Activated naive CD4-positive, alpha-beta T cell treated with anti-CD3 and anti-CD28 coated beads, Interleukin-2, amount 10 ng/mL, durations not matched to agents 7 days and 5 days (primary cell): ENCODE results near the gene BPIFA1.

Source experiments
- CTCF ChIA-PET: fragments of 350-600 bp; sonication (Branson Sonifier 250); formaldehyde crosslinking; loops from one replicate; lab custom pipeline; 2021; ENCODE audit warnings: antibody characterized with exemption; lab: Charles Lee
- DNase-seq: peaks from one replicate; pipeline ENCODE4 v3.0.0-alpha.2; 2020
- H3K27ac Mint-ChIP-seq: one replicate; pipeline ENCODE4 v1.8.0; 2021; ENCODE audit warnings: mild to moderate bottlenecking, moderate library complexity, mixed read lengths
- H3K27me3 Mint-ChIP-seq: one replicate; pipeline ENCODE4 v1.8.0; 2021; ENCODE audit warnings: mild to moderate bottlenecking, mixed read lengths
- H3K36me3 Mint-ChIP-seq: one replicate; pipeline ENCODE4 v1.8.0; 2021; ENCODE audit warnings: mixed read lengths
- H3K4me1 Mint-ChIP-seq: one replicate; pipeline ENCODE4 v1.8.0; 2021; ENCODE audit warnings: mixed read lengths
- H3K4me3 Mint-ChIP-seq: one replicate; pipeline ENCODE4 v1.8.0; 2021; ENCODE audit warnings: mild to moderate bottlenecking, moderate library complexity, mixed read lengths
- H3K9me3 Mint-ChIP-seq: one replicate; pipeline ENCODE4 v1.8.0; 2021; ENCODE audit warnings: mixed read lengths

Gene BPIFA1

GRCh38 chr20:33252460-33252859, 16.7 kb downstream of the BPIFA1 start:
- no peaks in the 10 kb centered on the region for H3K4me1 Mint-ChIP-seq
- no peaks in the 10 kb centered on the region for H3K9me3 Mint-ChIP-seq
- no peak overlapping the region for H3K27ac Mint-ChIP-seq
- no peak overlapping the region for H3K4me3 Mint-ChIP-seq
- CTCF ChIA-PET, result no interaction called here
- H3K36me3 Mint-ChIP-seq, result no peaks in the 10 kb centered on the region
- H3K27me3 Mint-ChIP-seq, result peaks cover 3% of the 10 kb centered on the region
- no peak for DNase-seq

- no peaks in the 10 kb centered on the region for H3K36me3 Mint-ChIP-seq
- H3K27me3 Mint-ChIP-seq, result peaks cover 3% of the 10 kb centered on the region
- no peak overlapping the region for H3K4me3 Mint-ChIP-seq
- CTCF ChIA-PET, result no interaction called here
- no peaks in the 10 kb centered on the region for H3K4me1 Mint-ChIP-seq
- no peak for DNase-seq
- no peak overlapping the region for H3K27ac Mint-ChIP-seq
- no peaks in the 10 kb centered on the region for H3K9me3 Mint-ChIP-seq
Observed at GRCh38 chr20:33255005-33255404, 19.2 kb downstream of the BPIFA1 start.

GRCh38 chr20:33257237-33257636, 21.4 kb downstream of the BPIFA1 start:
- no peak overlapping the region for H3K27ac Mint-ChIP-seq
- DNase-seq, result no peak
- H3K36me3 Mint-ChIP-seq, result no peaks in the 10 kb centered on the region
- H3K4me1 Mint-ChIP-seq, result peaks cover 2% of the 10 kb centered on the region
- CTCF ChIA-PET, result no interaction called here
- no peak overlapping the region for H3K4me3 Mint-ChIP-seq
- H3K27me3 Mint-ChIP-seq, result peaks cover 20% of the 10 kb centered on the region
- no peaks in the 10 kb centered on the region for H3K9me3 Mint-ChIP-seq

- Mint-ChIP-seq H3K36me3 (no peaks in the 10 kb centered on the region), H3K27ac (no peak overlapping the region), H3K4me1 (peaks cover 2% of the 10 kb centered on the region), H3K9me3 (no peaks in the 10 kb centered on the region), H3K27me3 (peaks cover 30% of the 10 kb centered on the region), H3K4me3 (no peak overlapping the region)
- CTCF ChIA-PET, result interaction anchor here (1.2 kb wide), 1 partner anchor 28 kb away, joined by 3 read pairs; no protein-coding TSS in a partner anchor
- no peak for DNase-seq
Observed at GRCh38 chr20:33259371-33259770, 23.6 kb downstream of the BPIFA1 start.

- DNase-seq, result no peak
- Mint-ChIP-seq H3K9me3 (no peaks in the 10 kb centered on the region), H3K27me3 (peaks cover 37% of the 10 kb centered on the region), H3K27ac (no peak overlapping the region), H3K4me1 (peaks cover 2% of the 10 kb centered on the region), H3K4me3 (no peak overlapping the region), H3K36me3 (no peaks in the 10 kb centered on the region)
- CTCF ChIA-PET, result no interaction called here
Observed at GRCh38 chr20:33261465-33261864, 25.7 kb downstream of the BPIFA1 start.

- Mint-ChIP-seq H3K4me3 (no peak overlapping the region), H3K27ac (no peak overlapping the region), H3K27me3 (peaks cover 35% of the 10 kb centered on the region), H3K36me3 (no peaks in the 10 kb centered on the region), H3K9me3 (no peaks in the 10 kb centered on the region), H3K4me1 (peaks cover 2% of the 10 kb centered on the region)
- DNase-seq, result no peak
- CTCF ChIA-PET, result interaction anchor here (0.6 to 0.9 kb wide), 2 partner anchors 28 to 31 kb away, joined by 3 read pairs; no protein-coding TSS in a partner anchor
Observed at GRCh38 chr20:33262658-33263065, 26.9 kb downstream of the BPIFA1 start.

- DNase-seq, result no peak
- peaks cover 46% of the 10 kb centered on the region for H3K27me3 Mint-ChIP-seq
- H3K4me1 Mint-ChIP-seq, result peaks cover 2% of the 10 kb centered on the region
- CTCF ChIA-PET, result no interaction called here
- H3K27ac Mint-ChIP-seq, result no peak overlapping the region
- H3K4me3 Mint-ChIP-seq, result no peak overlapping the region
- no peaks in the 10 kb centered on the region for H3K36me3 Mint-ChIP-seq
- no peaks in the 10 kb centered on the region for H3K9me3 Mint-ChIP-seq
Observed at GRCh38 chr20:33263784-33264183, 28.0 kb downstream of the BPIFA1 start.

- no peak overlapping the region for H3K27ac Mint-ChIP-seq
- CTCF ChIA-PET, result no interaction called here
- no peaks in the 10 kb centered on the region for H3K36me3 Mint-ChIP-seq
- DNase-seq, result no peak
- peaks cover 32% of the 10 kb centered on the region for H3K27me3 Mint-ChIP-seq
- no peak overlapping the region for H3K4me3 Mint-ChIP-seq
- no peaks in the 10 kb centered on the region for H3K4me1 Mint-ChIP-seq
- no peaks in the 10 kb centered on the region for H3K9me3 Mint-ChIP-seq
Observed at GRCh38 chr20:33267701-33268100, 31.9 kb downstream of the BPIFA1 start.

- Mint-ChIP-seq H3K4me3 (no peak overlapping the region), H3K4me1 (no peaks in the 10 kb centered on the region), H3K9me3 (no peaks in the 10 kb centered on the region), H3K27me3 (peaks cover 29% of the 10 kb centered on the region), H3K36me3 (no peaks in the 10 kb centered on the region), H3K27ac (no peak overlapping the region)
- DNase-seq, result no peak
- CTCF ChIA-PET, result interaction anchor here (1.2 to 1.9 kb wide), 2 partner anchors 20 to 27 kb away, joined by 3 to 8 read pairs; no protein-coding TSS in a partner anchor
Observed at GRCh38 chr20:33272155-33272873, 36.5 kb downstream of the BPIFA1 start.

GRCh38 chr20:33273117-33273851, 37.5 kb downstream of the BPIFA1 start:
- CTCF ChIA-PET, result interaction anchor here (1.1 to 1.2 kb wide), 2 partner anchors 19 to 33 kb away, joined by 3 read pairs; no protein-coding TSS in a partner anchor
- no peak overlapping the region for H3K27ac Mint-ChIP-seq
- no peaks in the 10 kb centered on the region for H3K36me3 Mint-ChIP-seq
- peaks cover 28% of the 10 kb centered on the region for H3K27me3 Mint-ChIP-seq
- H3K4me1 Mint-ChIP-seq, result no peaks in the 10 kb centered on the region
- DNase-seq, result no peak
- no peaks in the 10 kb centered on the region for H3K9me3 Mint-ChIP-seq
- no peak overlapping the region for H3K4me3 Mint-ChIP-seq

- Mint-ChIP-seq H3K27me3 (peaks cover 27% of the 10 kb centered on the region), H3K27ac (no peak overlapping the region), H3K9me3 (no peaks in the 10 kb centered on the region), H3K4me1 (no peaks in the 10 kb centered on the region), H3K4me3 (no peak overlapping the region), H3K36me3 (no peaks in the 10 kb centered on the region)
- CTCF ChIA-PET, result no interaction called here
- no peak for DNase-seq
Observed at GRCh38 chr20:33275215-33275614, 39.4 kb downstream of the BPIFA1 start.

GRCh38 chr20:33275871-33276270, 40.1 kb downstream of the BPIFA1 start:
- H3K27ac Mint-ChIP-seq, result no peak overlapping the region
- peaks cover 23% of the 10 kb centered on the region for H3K27me3 Mint-ChIP-seq
- no peak for DNase-seq
- no peaks in the 10 kb centered on the region for H3K4me1 Mint-ChIP-seq
- CTCF ChIA-PET, result interaction anchor here (0.7 kb wide), 1 partner anchor 66 kb away, joined by 4 read pairs; no protein-coding TSS in a partner anchor
- H3K4me3 Mint-ChIP-seq, result no peak overlapping the region
- H3K9me3 Mint-ChIP-seq, result no peaks in the 10 kb centered on the region
- H3K36me3 Mint-ChIP-seq, result no peaks in the 10 kb centered on the region

GRCh38 chr20:33276303-33277113, 40.7 kb downstream of the BPIFA1 start:
- no peak for DNase-seq
- CTCF ChIA-PET, result interaction anchor here (0.7 kb wide), 1 partner anchor 66 kb away, joined by 4 read pairs; no protein-coding TSS in a partner anchor
- H3K9me3 Mint-ChIP-seq, result no peaks in the 10 kb centered on the region
- no peak overlapping the region for H3K27ac Mint-ChIP-seq
- peaks cover 23% of the 10 kb centered on the region for H3K27me3 Mint-ChIP-seq
- no peak overlapping the region for H3K4me3 Mint-ChIP-seq
- H3K4me1 Mint-ChIP-seq, result no peaks in the 10 kb centered on the region
- no peaks in the 10 kb centered on the region for H3K36me3 Mint-ChIP-seq
